K562 (cell line): Measurements from ENCODE around the gene PRSS8. TPM values are rescaled to one million over a fixed set of nuclear protein-coding genes. Genes with fewer than 3 reads are reported as not detected.
A peak's percentile ranks its signal among the peaks of the same experiment; 100 is the strongest.

Source experiments
- ARID3B ChIP-seq: fragments of 250-450 bp; sonication (Bioruptor Pico); IDR thresholded peaks from 2 replicates; pipeline ENCODE4 v1.4.0; 2020; ENCODE audit warnings: borderline replicate concordance
- ATF1 ChIP-seq, 2 experiments: fragments of 450-650 bp in 1 of 2; IDR thresholded peaks; 2 replicates each; pipeline ENCODE4 v1.6.1; 2016; ENCODE audit warnings: missing compliant biosample characterization in 1 of 2, missing genetic modification characterization in 1 of 2
- ETS1 ChIP-seq: conservative IDR thresholded peaks from 2 replicates; pipeline ENCODE4 v1.6.1; 2011; ENCODE audit warnings: low read depth, mild to moderate bottlenecking, low read length; ENCODE audit not compliant: control insufficient read depth
- HDAC1 ChIP-seq, 2 experiments: fragments of 450-650 bp; IDR thresholded peaks; 2 replicates each; pipeline ENCODE4 v1.6.1; 2016 to 2017; ENCODE audit warnings: inconsistent platforms in 1 of 2, mild to moderate bottlenecking in 1 of 2, moderate library complexity in 1 of 2
- HSF4 ChIP-seq: fragments of 250-450 bp; sonication (Bioruptor Pico); IDR thresholded peaks from 2 replicates; pipeline ENCODE4 v2.1.2; 2022; ENCODE audit warnings: mild to moderate bottlenecking, moderate library complexity, borderline replicate concordance
- NEUROD1 ChIP-seq: fragments of 150-350 bp; IDR thresholded peaks from 2 replicates; pipeline ENCODE4 v1.6.1; 2014; ENCODE audit warnings: borderline replicate concordance, low read length, low read depth; ENCODE audit not compliant: partially characterized antibody
- RFX5 ChIP-seq: IDR thresholded peaks from 2 replicates; pipeline ENCODE4 v1.6.1; 2011; ENCODE audit warnings: low read depth, mild to moderate bottlenecking, improper control_type of control experiment, low read length
- WHSC1 ChIP-seq: IDR thresholded peaks from one replicate; pipeline ENCODE4 v1.6.1; 2012; ENCODE audit warnings: low read length, control low read depth, inconsistent platforms
- ZBTB40 ChIP-seq, 2 experiments: fragments of 450-650 bp in 1 of 2; sonication (generic) in 1 of 2; formaldehyde crosslinking in 1 of 2; IDR thresholded peaks; 2 replicates each; pipeline versions ENCODE4 v1.7.1 to v1.9.0; 2016 to 2022; ENCODE audit warnings: inconsistent platforms in 1 of 2, mild to moderate bottlenecking in 1 of 2, missing genetic modification reagents in 1 of 2
- ZNF212 ChIP-seq: fragments of 450-650 bp; formaldehyde crosslinking; IDR thresholded peaks from 2 replicates; pipeline ENCODE4 v1.4.0; 2020; ENCODE audit warnings: mild to moderate bottlenecking
- ZNF398 ChIP-seq: fragments of 250-450 bp; sonication (Bioruptor Pico); IDR thresholded peaks from 2 replicates; pipeline ENCODE4 v1.8.0; 2021; ENCODE audit warnings: moderate library complexity, mild to moderate bottlenecking, inconsistent platforms
- ZNF408 ChIP-seq: fragments of 250-450 bp; sonication (Bioruptor Pico); IDR thresholded peaks from 2 replicates; pipeline ENCODE4 v1.4.0; 2020; ENCODE audit warnings: low read depth, mild to moderate bottlenecking, moderate library complexity
- ZNF75A ChIP-seq: fragments of 450-650 bp; formaldehyde crosslinking; IDR thresholded peaks from 2 replicates; pipeline ENCODE4 v1.4.0; 2020; ENCODE audit warnings: mild to moderate bottlenecking
- polyA plus RNA-seq, 8 experiments: library from polyadenylated mRNA; depleted of rRNA in 4 of 8; stranded (reverse) in 5 of 8; unstranded in 3 of 8; fragments of >200 nt; fragmentation: Nextera tagmentation in 2 of 8; fragmentation: Illumina TruSeq in 1 of 8; extraction: Ambion mirVana in 2 of 8; extraction: Trizol in 1 of 8; gene quantifications; 2 replicates each; pipeline versions ENCODE4 v1.2.1 to v1.2.3, GENCODE V29; 2011 to 2014; ENCODE audit warnings: inconsistent platforms in 1 of 8, missing spikeins in 1 of 8
- total RNA-seq, 7 experiments: library from RNA; depleted of rRNA in 6 of 7; stranded (reverse); fragments of >200 nt in 6 of 7; fragmentation: Illumina TruSeq in 2 of 7; extraction: Trizol in 2 of 7; gene quantifications; 2 replicates each; pipeline versions ENCODE4 v1.2.1 to v1.2.3, GENCODE V29; 2011 to 2021; ENCODE audit warnings: low replicate concordance in 1 of 7

PRSS8 gene
- total and polyA plus RNA-seq, 9 of the 15 experiments (the other 6 are each of a cell fraction or from before 2014, with no cell fraction given), result 0.25 to 3.9 (median 1.3) TPM; not detected in 1

- TF ChIP-seq ZBTB40 (IDR thresholded peaks at IDR 0.05) (0 out of 2 replicates have a peak, but pooled peaks have one; percentile 33), ZBTB40 (CRISPR knock-in tag; IDR thresholded peaks at IDR 0.05) (no peak), RFX5 (no peak), ZNF408 (no peak), ZNF398 (CRISPR knock-in tag) (no peak), ARID3B (CRISPR knock-in tag) (no peak), HDAC1 (IDR thresholded peaks at IDR 0.05) (peak in 1 of 2 experiments; percentile 82; a peak in 2 of 4 replicates), ATF1 (CRISPR knock-in tag; IDR thresholded peaks at IDR 0.05) (no peak), ATF1 (tag; IDR thresholded peaks at IDR 0.05) (0 out of 2 replicates have a peak, but pooled peaks have one; percentile 46), WHSC1 (no peak), NEUROD1 (peak; percentile 79), ZNF75A (no peak), ETS1 (no peak; the same call in 1 of the 2 replicates), HSF4 (CRISPR knock-in tag) (no peak), ZNF212 (CRISPR knock-in tag) (no peak)
Measured at GRCh38 chr16:31105677-31106213, 29.8 kb downstream of the PRSS8 start (continued).
